ENCODE data around the gene INSL3.

INSL3 gene

DNA sequence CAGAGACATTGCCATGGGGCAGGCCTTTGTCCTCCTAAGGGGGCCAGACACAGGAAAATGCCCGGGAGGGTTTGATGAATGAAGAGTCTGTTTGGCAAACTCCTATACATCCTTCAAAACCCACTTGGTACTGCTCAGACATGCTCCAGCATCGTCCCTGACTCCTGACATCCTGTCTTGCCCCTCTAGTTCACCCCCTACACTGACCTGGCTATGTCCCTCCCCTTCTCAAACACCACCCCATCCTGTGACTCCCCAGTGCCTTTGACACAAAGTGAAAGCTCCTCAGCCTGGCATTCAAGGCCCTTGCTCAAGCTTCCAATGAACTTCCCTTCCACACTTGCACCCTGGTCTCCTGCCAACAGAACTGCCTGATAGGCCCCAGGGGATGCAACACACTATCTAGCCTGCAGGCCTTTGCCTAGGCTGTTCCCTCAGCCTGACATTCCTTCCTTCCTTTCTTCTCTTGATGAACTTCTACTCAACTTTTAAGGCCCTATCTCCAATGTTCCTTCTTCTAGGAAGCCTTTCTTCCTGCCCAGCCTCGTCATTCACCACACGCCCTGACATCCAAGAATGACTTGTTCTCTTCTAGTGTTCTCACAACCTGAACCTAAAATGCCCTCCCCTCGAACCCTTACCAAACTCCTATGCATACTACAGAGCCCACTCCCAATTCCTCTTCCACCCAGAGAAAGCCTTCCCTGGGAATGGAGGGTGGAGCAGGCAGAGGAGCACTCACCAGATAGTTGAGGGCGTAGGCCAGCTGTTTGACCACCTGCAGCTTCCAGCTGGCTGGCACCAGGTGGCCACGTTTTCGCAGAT, 14.1 kb upstream of the INSL3 start:
- peak overlapping the region; percentile 72 for H3K27ac Mint-ChIP-seq
- H3K4me1 Mint-ChIP-seq (ENCODE audit: low read depth): peaks cover 16% of the 10 kb centered on the region
- H3K27me3 Mint-ChIP-seq: no peaks in the 10 kb centered on the region
- H3K9me3 Mint-ChIP-seq (ENCODE audit: low read depth): no peaks in the 10 kb centered on the region
- H3K4me3 Mint-ChIP-seq: no peak overlapping the region
- H3K36me3 Mint-ChIP-seq: peaks cover 12% of the 10 kb centered on the region

GRCh38 chr19:17834350-17835181, 13.2 kb upstream of the INSL3 start:
- Mint-ChIP-seq H3K4me3 (no peak overlapping the region), H3K9me3 (ENCODE audit: low read depth) (no peaks in the 10 kb centered on the region), H3K36me3 (peaks cover 12% of the 10 kb centered on the region), H3K27me3 (no peaks in the 10 kb centered on the region), H3K4me1 (ENCODE audit: low read depth) (peaks cover 14% of the 10 kb centered on the region), H3K27ac (peak overlapping the region; percentile 72)

DNA sequence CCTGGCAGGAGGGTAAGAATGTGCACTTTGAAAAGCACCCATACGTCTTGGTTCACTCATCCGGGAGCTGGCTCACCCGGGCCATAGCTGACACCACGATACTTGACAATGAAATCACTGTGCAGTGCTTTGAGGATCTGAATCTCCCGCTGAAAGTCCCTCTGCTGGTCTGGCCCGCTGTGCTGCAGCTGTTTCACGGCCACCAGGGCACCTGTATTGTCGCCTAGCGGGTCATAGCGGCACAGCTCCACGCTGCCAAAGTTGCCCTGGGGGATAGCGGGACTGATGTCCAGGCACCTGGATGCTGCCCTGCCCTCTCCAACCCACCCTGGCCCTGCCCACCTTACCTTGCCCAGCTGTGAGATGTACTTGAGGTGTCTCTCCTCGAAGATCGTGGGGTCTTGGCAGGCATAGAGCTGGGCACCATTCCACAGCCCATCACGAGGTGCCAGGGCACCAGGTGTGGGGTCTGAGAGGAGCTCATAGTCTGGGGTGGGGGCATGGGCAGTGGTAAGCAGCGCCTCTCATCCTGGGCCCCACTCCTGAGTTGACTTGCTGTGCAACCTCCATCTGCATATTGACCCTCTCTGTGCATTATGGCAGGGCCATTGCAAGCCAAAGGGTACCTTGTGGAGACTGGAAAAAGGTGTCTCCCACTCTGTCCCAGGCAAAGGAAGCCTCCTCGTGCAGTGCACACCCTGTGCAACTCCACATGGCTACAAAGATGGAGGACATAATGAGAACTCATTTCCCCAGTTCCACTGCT, 11.3 kb upstream of the INSL3 start:
- Mint-ChIP-seq H3K4me1 (ENCODE audit: low read depth) (peaks cover 12% of the 10 kb centered on the region), H3K4me3 (no peak overlapping the region), H3K27ac (no peak overlapping the region), H3K36me3 (peaks cover 9% of the 10 kb centered on the region), H3K9me3 (ENCODE audit: low read depth) (no peaks in the 10 kb centered on the region), H3K27me3 (no peaks in the 10 kb centered on the region)

DNA sequence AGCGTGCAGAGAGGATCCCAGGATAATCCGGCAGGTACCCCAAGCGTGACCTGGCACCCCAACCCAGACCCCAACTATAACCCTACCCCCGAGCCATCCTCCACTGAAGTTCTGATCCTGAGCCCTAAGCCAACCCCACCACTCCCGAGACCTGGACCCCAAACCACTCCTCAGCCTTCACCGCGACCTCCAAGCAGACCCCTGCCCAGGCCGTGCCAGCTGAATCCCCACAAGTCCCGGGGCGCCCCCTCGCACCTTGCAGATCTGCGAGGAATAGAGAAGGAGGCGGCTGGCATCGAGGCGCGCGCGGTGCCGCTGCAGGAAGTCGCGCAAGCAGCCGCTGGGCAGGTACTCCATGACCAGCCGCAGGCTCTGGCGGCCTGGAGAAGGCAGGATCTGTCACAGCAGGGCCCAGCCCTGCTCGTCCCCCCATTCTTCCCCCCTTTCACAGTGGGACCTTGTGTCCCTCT, 10.1 kb upstream of the INSL3 start:
- Mint-ChIP-seq H3K27me3 (no peaks in the 10 kb centered on the region), H3K9me3 (ENCODE audit: low read depth) (no peaks in the 10 kb centered on the region), H3K27ac (no peak overlapping the region), H3K4me3 (no peak overlapping the region), H3K4me1 (ENCODE audit: low read depth) (peaks cover 9% of the 10 kb centered on the region), H3K36me3 (peaks cover 9% of the 10 kb centered on the region)

- Mint-ChIP-seq H3K9me3 (ENCODE audit: low read depth) (no peaks in the 10 kb centered on the region), H3K27ac (no peak overlapping the region), H3K4me3 (no peak overlapping the region), H3K27me3 (no peaks in the 10 kb centered on the region), H3K4me1 (ENCODE audit: low read depth) (peaks cover 5% of the 10 kb centered on the region), H3K36me3 (peaks cover 9% of the 10 kb centered on the region)
These were observed 9.5 kb upstream of the INSL3 start for GRCh38 chr19:17830567-17831418.

GRCh38 chr19:17829855-17830566, 8.7 kb upstream of the INSL3 start:
- Mint-ChIP-seq H3K27me3 (no peaks in the 10 kb centered on the region), H3K36me3 (peaks cover 4% of the 10 kb centered on the region), H3K4me3 (no peak overlapping the region), H3K27ac (no peak overlapping the region), H3K9me3 (ENCODE audit: low read depth) (no peaks in the 10 kb centered on the region), H3K4me1 (ENCODE audit: low read depth) (no peaks in the 10 kb centered on the region)

- no peaks in the 10 kb centered on the region for H3K4me1 Mint-ChIP-seq (ENCODE audit: low read depth)
- no peak overlapping the region for H3K27ac Mint-ChIP-seq
- no peaks in the 10 kb centered on the region for H3K9me3 Mint-ChIP-seq (ENCODE audit: low read depth)
- no peaks in the 10 kb centered on the region for H3K27me3 Mint-ChIP-seq
- H3K4me3 Mint-ChIP-seq: no peak overlapping the region
- H3K36me3 Mint-ChIP-seq: peaks cover under 1% of the 10 kb centered on the region
These were observed 5.3 kb upstream of the INSL3 start for GRCh38 chr19:17826508-17827056.

- no peaks in the 10 kb centered on the region for H3K9me3 Mint-ChIP-seq (ENCODE audit: low read depth)
- H3K27ac Mint-ChIP-seq: no peak overlapping the region
- no peak overlapping the region for H3K4me3 Mint-ChIP-seq
- no peaks in the 10 kb centered on the region for H3K4me1 Mint-ChIP-seq (ENCODE audit: low read depth)
- no peaks in the 10 kb centered on the region for H3K36me3 Mint-ChIP-seq
- no peaks in the 10 kb centered on the region for H3K27me3 Mint-ChIP-seq
These were observed 3.0 kb upstream of the INSL3 start for GRCh38 chr19:17824339-17824738.

DNA sequence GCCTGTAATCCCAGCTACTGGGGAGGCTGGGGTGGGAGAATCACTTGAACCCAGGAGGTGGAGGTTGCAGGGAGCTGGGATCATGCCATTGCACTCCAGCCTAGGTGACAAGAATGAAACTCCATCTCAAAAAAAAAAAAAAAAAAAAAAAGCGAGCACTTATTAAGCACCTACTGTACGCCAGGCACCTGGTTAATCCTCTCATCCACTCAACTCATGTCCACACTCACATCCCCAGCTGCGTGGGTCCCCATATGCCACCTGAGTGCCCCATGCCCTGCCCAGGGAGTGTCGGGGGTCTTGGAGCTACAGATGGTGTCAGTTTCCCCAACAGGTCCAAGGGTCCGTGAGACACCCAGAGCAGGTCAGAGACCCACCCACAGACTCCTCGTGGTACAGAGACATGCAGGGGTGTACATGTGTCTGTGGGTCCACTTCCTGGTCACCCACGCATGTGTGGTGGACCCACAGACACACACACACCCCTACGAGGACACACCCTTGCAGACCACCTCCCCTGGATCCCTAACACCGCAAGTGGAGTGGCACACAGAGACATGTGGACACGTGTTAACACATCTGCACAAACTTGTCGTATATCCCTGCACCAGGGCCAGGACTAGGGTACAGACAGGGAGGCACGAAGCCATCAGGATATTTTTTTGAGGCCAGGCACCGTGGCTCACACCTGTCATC, 3.5 kb downstream of the INSL3 start:
- no peaks in the 10 kb centered on the region for H3K4me1 Mint-ChIP-seq (ENCODE audit: low read depth)
- H3K9me3 Mint-ChIP-seq (ENCODE audit: low read depth): no peaks in the 10 kb centered on the region
- H3K36me3 Mint-ChIP-seq: peaks cover 2% of the 10 kb centered on the region
- no peak overlapping the region for H3K4me3 Mint-ChIP-seq
- no peaks in the 10 kb centered on the region for H3K27me3 Mint-ChIP-seq
- no peak overlapping the region for H3K27ac Mint-ChIP-seq

DNA sequence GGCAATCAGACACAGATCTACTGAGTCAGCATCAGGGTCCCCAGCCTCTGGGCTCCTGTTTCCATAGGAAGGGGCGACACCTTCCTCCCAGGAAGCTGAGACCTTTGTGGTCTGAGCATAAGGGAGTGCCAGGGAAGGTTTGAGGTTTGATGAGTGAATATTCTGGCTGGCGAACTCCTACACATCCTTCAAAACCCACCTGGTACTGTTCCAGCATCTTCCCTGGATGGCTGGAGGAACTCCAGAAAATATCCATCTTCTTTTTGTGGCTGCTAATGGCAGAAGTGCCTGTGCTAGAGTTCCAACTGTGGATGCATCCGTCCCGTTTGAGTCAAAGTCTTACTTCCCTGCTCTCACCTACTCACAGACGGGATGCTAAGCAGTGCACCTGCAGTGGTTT, 9.2 kb downstream of the INSL3 start:
- no peaks in the 10 kb centered on the region for H3K9me3 Mint-ChIP-seq (ENCODE audit: low read depth)
- peaks cover 2% of the 10 kb centered on the region for H3K36me3 Mint-ChIP-seq
- peaks cover 8% of the 10 kb centered on the region for H3K4me1 Mint-ChIP-seq (ENCODE audit: low read depth)
- H3K27me3 Mint-ChIP-seq: no peaks in the 10 kb centered on the region
- H3K27ac Mint-ChIP-seq: no peak overlapping the region
- H3K4me3 Mint-ChIP-seq: no peak overlapping the region

- H3K9me3 Mint-ChIP-seq (ENCODE audit: low read depth): no peaks in the 10 kb centered on the region
These were observed 9.6 kb downstream of the INSL3 start for GRCh38 chr19:17811681-17812080.

DNA sequence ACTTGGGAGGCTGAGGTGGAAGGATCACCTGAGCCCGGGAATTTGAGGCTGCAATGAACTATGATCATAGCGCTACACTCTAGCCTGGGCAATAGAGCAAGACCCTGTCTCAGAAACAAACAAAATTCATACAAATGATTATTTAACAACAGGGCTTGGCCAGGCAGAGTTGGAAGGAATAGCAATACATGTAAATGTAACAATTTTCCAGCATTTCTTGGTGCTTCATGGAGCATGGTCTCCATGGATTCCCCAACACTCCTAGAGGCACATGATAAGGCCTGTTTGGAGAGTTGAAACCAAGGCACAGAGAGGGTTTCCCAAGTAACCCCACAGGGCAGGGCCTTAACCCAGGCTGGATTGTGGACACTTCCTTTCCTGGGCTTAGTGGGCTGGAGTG, 10.2 kb downstream of the INSL3 start:
- no peaks in the 10 kb centered on the region for H3K36me3 Mint-ChIP-seq
- no peak overlapping the region for H3K4me3 Mint-ChIP-seq
- H3K4me1 Mint-ChIP-seq (ENCODE audit: low read depth): peaks cover 11% of the 10 kb centered on the region
- H3K9me3 Mint-ChIP-seq (ENCODE audit: low read depth): no peaks in the 10 kb centered on the region
- H3K27me3 Mint-ChIP-seq: no peaks in the 10 kb centered on the region
- no peak overlapping the region for H3K27ac Mint-ChIP-seq

More at GRCh38 chr19:17811681-17812080, 9.6 kb downstream of the INSL3 start:
- Mint-ChIP-seq H3K36me3 (peaks cover 2% of the 10 kb centered on the region), H3K27ac (no peak overlapping the region), H3K4me3 (no peak overlapping the region), H3K27me3 (no peaks in the 10 kb centered on the region), H3K4me1 (ENCODE audit: low read depth) (peaks cover 9% of the 10 kb centered on the region)

- Mint-ChIP-seq H3K4me1 (ENCODE audit: low read depth) (peaks cover 29% of the 10 kb centered on the region), H3K9me3 (ENCODE audit: low read depth) (no peaks in the 10 kb centered on the region), H3K36me3 (no peaks in the 10 kb centered on the region), H3K27me3 (no peaks in the 10 kb centered on the region), H3K4me3 (peak overlapping the region; percentile 64), H3K27ac (peak overlapping the region; percentile 70)
These were observed 13.5 kb downstream of the INSL3 start for GRCh38 chr19:17807731-17808316.

All from activated naive CD8-positive, alpha-beta T cell (primary cell).